Measurements from ENCODE around the gene TLL2. TPM values are rescaled to one million over a fixed set of nuclear protein-coding genes. Genes with fewer than 3 reads are reported as not detected.

TLL2 gene
- total RNA-seq, 1 experiment from 2014 or later = 0.44 TPM

- in situ Hi-C loops (cut with HindIII; ENCODE audit: low sequenced_read_pairs) = no loop called here
- no peak for DNase-seq (ENCODE audit: low spot score)
These were observed 103.4 kb downstream of the TLL2 start for GRCh38 chr10:96410296-96410695.

GRCh38 chr10:96408201-96408600 is 105.5 kb downstream of the TLL2 start:
- DNase-seq (ENCODE audit: low spot score) = no peak
- in situ Hi-C loops (cut with HindIII; ENCODE audit: low sequenced_read_pairs) = no loop called here

GRCh38 chr10:96407560-96408069 is 106.1 kb downstream of the TLL2 start:
- in situ Hi-C loops (cut with HindIII; ENCODE audit: low sequenced_read_pairs) = no loop called here
- no peak for DNase-seq (ENCODE audit: low spot score)

GRCh38 chr10:96406091-96406490 is 107.6 kb downstream of the TLL2 start:
- no peak for DNase-seq (ENCODE audit: low spot score)
- in situ Hi-C loops (cut with HindIII; ENCODE audit: low sequenced_read_pairs) = no loop called here

GRCh38 chr10:96402417-96403305 is 111.1 kb downstream of the TLL2 start:
- no peak for DNase-seq (ENCODE audit: low spot score)
- in situ Hi-C loops (cut with HindIII; ENCODE audit: low sequenced_read_pairs) = no loop called here

- in situ Hi-C loops (cut with HindIII; ENCODE audit: low sequenced_read_pairs) = no loop called here
- DNase-seq (ENCODE audit: low spot score) = no peak
These were observed 112.7 kb downstream of the TLL2 start for GRCh38 chr10:96401036-96401435.

- DNase-seq (ENCODE audit: low spot score) = no peak
- in situ Hi-C loops (cut with HindIII; ENCODE audit: low sequenced_read_pairs) = no loop called here
These were observed 113.3 kb downstream of the TLL2 start for GRCh38 chr10:96400465-96400864.

GRCh38 chr10:96397902-96398301 is 115.8 kb downstream of the TLL2 start:
- no peak for DNase-seq (ENCODE audit: low spot score)
- in situ Hi-C loops (cut with HindIII; ENCODE audit: low sequenced_read_pairs) = no loop called here

- DNase-seq (ENCODE audit: low spot score) = peak; percentile 84
- in situ Hi-C loops (cut with HindIII; ENCODE audit: low sequenced_read_pairs) = no loop called here
These were observed 117.5 kb downstream of the TLL2 start for GRCh38 chr10:96395931-96396877.

- in situ Hi-C loops (cut with HindIII; ENCODE audit: low sequenced_read_pairs) = no loop called here
- DNase-seq (ENCODE audit: low spot score) = peak; percentile 97
These were observed 123.3 kb downstream of the TLL2 start for GRCh38 chr10:96390460-96390864.

GRCh38 chr10:96389785-96390184 is 123.9 kb downstream of the TLL2 start:
- DNase-seq (ENCODE audit: low spot score) = no peak
- in situ Hi-C loops (cut with HindIII; ENCODE audit: low sequenced_read_pairs) = no loop called here

- DNase-seq (ENCODE audit: low spot score) = no peak
- in situ Hi-C loops (cut with HindIII; ENCODE audit: low sequenced_read_pairs) = no loop called here
These were observed 126.1 kb downstream of the TLL2 start for GRCh38 chr10:96387601-96388000.

- in situ Hi-C loops (cut with HindIII; ENCODE audit: low sequenced_read_pairs) = no loop called here
- DNase-seq (ENCODE audit: low spot score) = no peak
These were observed 126.6 kb downstream of the TLL2 start for GRCh38 chr10:96387161-96387560.

GRCh38 chr10:96384506-96384905 is 129.2 kb downstream of the TLL2 start:
- DNase-seq (ENCODE audit: low spot score) = no peak
- in situ Hi-C loops (cut with HindIII; ENCODE audit: low sequenced_read_pairs) = no loop called here

GRCh38 chr10:96380821-96381220 is 132.9 kb downstream of the TLL2 start:
- in situ Hi-C loops (cut with HindIII; ENCODE audit: low sequenced_read_pairs) = no loop called here
- DNase-seq (ENCODE audit: low spot score) = no peak

- DNase-seq (ENCODE audit: low spot score) = no peak
- in situ Hi-C loops (cut with HindIII; ENCODE audit: low sequenced_read_pairs) = no loop called here
These were observed 134.0 kb downstream of the TLL2 start for GRCh38 chr10:96379758-96380157.

GRCh38 chr10:96378741-96379140 is 135.0 kb downstream of the TLL2 start:
- in situ Hi-C loops (cut with HindIII; ENCODE audit: low sequenced_read_pairs) = no loop called here
- no peak for DNase-seq (ENCODE audit: low spot score)

- DNase-seq (ENCODE audit: low spot score) = no peak
These were observed 135.9 kb downstream of the TLL2 start for GRCh38 chr10:96377816-96378294.

GRCh38 chr10:96376483-96376882 is 137.2 kb downstream of the TLL2 start:
- no peak for DNase-seq (ENCODE audit: low spot score)
- in situ Hi-C loops (cut with HindIII; ENCODE audit: low sequenced_read_pairs) = no loop called here

More at GRCh38 chr10:96377816-96378294, 135.9 kb downstream of the TLL2 start:
- in situ Hi-C loops (cut with HindIII; ENCODE audit: low sequenced_read_pairs) = no loop called here

Data from G401 (cell line).